IPS-15b (cell line): Measurements from ENCODE around the gene ZNF675.
A peak's percentile ranks its signal among the peaks of the same experiment; 100 is the strongest.
"Not testable (repeated sequence)": the region's sequence is repeated elsewhere in the genome, so short reads cannot be mapped to it uniquely, and the experiment has no call there.

Experiments used
- H3K27me3 ChIP-seq: one replicate; pipeline ENCODE4 v1.6.1; 2013; ENCODE audit warnings: low read length; ENCODE audit not compliant: control insufficient read depth, insufficient read depth
- H3K36me3 ChIP-seq: one replicate; pipeline ENCODE4 v1.6.1; 2013; ENCODE audit warnings: low read length; ENCODE audit not compliant: control insufficient read depth, insufficient read depth
- H3K4me1 ChIP-seq: one replicate; pipeline ENCODE4 v1.6.1; 2013; ENCODE audit warnings: mild to moderate bottlenecking, low read length; ENCODE audit not compliant: control insufficient read depth, insufficient read depth
- H3K4me3 ChIP-seq: one replicate; pipeline ENCODE4 v1.5.1; 2013; ENCODE audit warnings: low read depth, low read length
- H3K9ac ChIP-seq: one replicate; pipeline ENCODE4 v1.6.1; 2013; ENCODE audit warnings: low read depth, mild to moderate bottlenecking, low read length
- H3K9me3 ChIP-seq: one replicate; pipeline ENCODE4 v1.6.1; 2013; ENCODE audit warnings: mild to moderate bottlenecking, low read length; ENCODE audit not compliant: control insufficient read depth, insufficient read depth

Gene ZNF675

DNA sequence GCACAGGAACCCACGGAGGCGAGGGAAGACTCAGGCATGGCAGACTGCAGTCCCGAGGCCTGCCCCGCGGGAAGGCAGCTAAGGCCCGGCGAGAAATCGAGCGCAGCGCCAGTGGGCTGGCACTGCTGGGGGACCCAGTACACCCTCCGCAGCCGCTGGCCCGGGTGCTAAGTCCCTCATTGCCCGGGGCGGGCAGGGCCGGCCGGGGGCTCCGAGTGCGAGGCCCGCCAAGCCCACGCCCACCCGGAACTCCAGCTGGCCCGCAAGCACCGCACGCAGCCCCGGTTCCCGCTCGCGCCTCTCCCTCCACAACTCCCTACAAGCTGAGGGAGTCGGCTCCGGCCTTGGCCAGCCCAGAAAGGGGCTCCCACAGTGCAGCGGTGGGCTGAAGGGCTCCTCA is 18.4 kb downstream of the ZNF675 start:
- H3K27me3 ChIP-seq, H3K9me3 ChIP-seq, H3K9ac ChIP-seq, H3K4me3 ChIP-seq: not testable (repeated sequence)
- Histone ChIP-seq H3K4me1 (peaks cover 11% of the 10 kb centered on the region), H3K36me3 (peaks cover 11% of the 10 kb centered on the region)

DNA sequence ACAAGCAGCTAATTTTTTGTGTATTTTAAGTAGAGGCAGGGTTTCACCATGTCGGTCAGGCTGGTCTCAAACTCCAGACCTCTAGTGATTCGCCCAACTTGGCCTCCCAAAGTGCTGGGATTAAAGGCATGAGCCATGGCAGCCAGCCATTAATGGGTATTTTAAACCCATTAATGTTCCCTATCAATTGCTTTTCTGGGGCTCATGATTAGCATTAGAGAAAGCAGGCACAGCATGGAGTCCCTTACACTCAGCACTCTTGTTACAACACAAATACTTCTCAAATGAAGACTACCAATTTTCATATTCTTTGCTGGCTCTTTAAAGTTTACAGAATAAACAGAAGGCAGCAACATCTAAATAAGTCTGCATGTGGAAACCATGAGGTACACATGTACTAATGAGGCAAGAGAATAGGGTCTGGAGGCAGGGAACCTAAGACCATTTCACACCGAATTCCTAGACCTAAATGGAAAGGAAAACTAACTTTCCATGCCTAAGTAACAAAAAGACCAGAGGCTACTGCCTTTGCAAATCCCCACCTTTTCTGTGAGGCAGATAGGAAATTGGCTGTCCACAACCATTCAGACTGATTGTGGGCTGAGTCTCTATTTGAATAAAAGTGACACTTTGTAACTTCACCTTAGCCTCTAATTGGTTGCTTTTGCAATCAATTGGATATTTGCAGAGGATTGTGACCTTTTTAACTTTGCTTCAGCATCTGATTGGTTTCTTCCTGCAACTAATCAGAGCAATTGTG is 21.2 kb downstream of the ZNF675 start:
- Histone ChIP-seq H3K9ac (no peak overlapping the region), H3K36me3 (peaks cover 26% of the 10 kb centered on the region), H3K9me3 (no peaks in the 10 kb centered on the region), H3K4me1 (peaks cover 11% of the 10 kb centered on the region), H3K27me3 (no peaks in the 10 kb centered on the region), H3K4me3 (peak overlapping the region; percentile 30)

- H3K4me1 ChIP-seq, H3K9me3 ChIP-seq, H3K36me3 ChIP-seq, H3K27me3 ChIP-seq, H3K4me3 ChIP-seq, H3K9ac ChIP-seq: not testable (repeated sequence)
Observed at GRCh38 chr19:23649817-23650216, 37.2 kb downstream of the ZNF675 start.
